ENCODE measurements around the gene RNASET2. TPM values are rescaled to one million over a fixed set of nuclear protein-coding genes. Genes with fewer than 3 reads are reported as not detected.

RNASET2 gene
- total and polyA plus RNA-seq, 2 of the 13 experiments (the other 11 are each of a cell fraction or from before 2014, with no cell fraction given): 44.6 to 597 TPM

GRCh38 chr6:166959911-166960608 lies 3.7 kb upstream of the RNASET2 start (continued):
- TF ChIP-seq ZNF280D (CRISPR knock-in tag; IDR thresholded peaks at IDR 0.05): peak; percentile 45; the same call in 1 of the 2 replicates
- no peak for TF ChIP-seq ZNF619 (CRISPR knock-in tag; IDR thresholded peaks at IDR 0.05)
- TF ChIP-seq SRSF1 (optimal IDR thresholded peaks at IDR 0.05; ENCODE audit: low read depth, low read length): no peak
- TF ChIP-seq U2AF2 (IDR thresholded peaks at IDR 0.05; ENCODE audit: low read depth, low read length): 0 out of 2 replicates have a peak, but pooled peaks have one; percentile 67
- no peak for TF ChIP-seq ZNF501 (CRISPR knock-in tag; IDR thresholded peaks at IDR 0.05)
- TF ChIP-seq PRDM4 (CRISPR knock-in tag; IDR thresholded peaks at IDR 0.05; ENCODE audit: borderline replicate concordance): no peak
- no peak for TF ChIP-seq CC2D1A (CRISPR knock-in tag; IDR thresholded peaks at IDR 0.05)
- no peak for TF ChIP-seq ZNF816 (CRISPR knock-in tag; IDR thresholded peaks at IDR 0.05; ENCODE audit: borderline replicate concordance)

Measured in HepG2 (cell line).